Hair follicle dermal papilla cell (primary cell): ENCODE data around the gene UQCC2. TPM values are rescaled to one million over a fixed set of nuclear protein-coding genes. Genes with fewer than 3 reads are reported as not detected.

Experiments used
- small RNA-seq: library from RNA; depleted of rRNA; stranded (forward); fragments of <200 nt; gene quantifications from one replicate; pipeline ENCODE3, GENCODE V24; 2012
- total RNA-seq: library from RNA; depleted of rRNA; stranded (reverse); fragments of >200 nt; gene quantifications from 2 replicates; pipeline ENCODE4 v1.2.3, GENCODE V29; 2012

UQCC2 gene
- total RNA-seq: 11.7 and 13.4 TPM in 2 replicates

DNA sequence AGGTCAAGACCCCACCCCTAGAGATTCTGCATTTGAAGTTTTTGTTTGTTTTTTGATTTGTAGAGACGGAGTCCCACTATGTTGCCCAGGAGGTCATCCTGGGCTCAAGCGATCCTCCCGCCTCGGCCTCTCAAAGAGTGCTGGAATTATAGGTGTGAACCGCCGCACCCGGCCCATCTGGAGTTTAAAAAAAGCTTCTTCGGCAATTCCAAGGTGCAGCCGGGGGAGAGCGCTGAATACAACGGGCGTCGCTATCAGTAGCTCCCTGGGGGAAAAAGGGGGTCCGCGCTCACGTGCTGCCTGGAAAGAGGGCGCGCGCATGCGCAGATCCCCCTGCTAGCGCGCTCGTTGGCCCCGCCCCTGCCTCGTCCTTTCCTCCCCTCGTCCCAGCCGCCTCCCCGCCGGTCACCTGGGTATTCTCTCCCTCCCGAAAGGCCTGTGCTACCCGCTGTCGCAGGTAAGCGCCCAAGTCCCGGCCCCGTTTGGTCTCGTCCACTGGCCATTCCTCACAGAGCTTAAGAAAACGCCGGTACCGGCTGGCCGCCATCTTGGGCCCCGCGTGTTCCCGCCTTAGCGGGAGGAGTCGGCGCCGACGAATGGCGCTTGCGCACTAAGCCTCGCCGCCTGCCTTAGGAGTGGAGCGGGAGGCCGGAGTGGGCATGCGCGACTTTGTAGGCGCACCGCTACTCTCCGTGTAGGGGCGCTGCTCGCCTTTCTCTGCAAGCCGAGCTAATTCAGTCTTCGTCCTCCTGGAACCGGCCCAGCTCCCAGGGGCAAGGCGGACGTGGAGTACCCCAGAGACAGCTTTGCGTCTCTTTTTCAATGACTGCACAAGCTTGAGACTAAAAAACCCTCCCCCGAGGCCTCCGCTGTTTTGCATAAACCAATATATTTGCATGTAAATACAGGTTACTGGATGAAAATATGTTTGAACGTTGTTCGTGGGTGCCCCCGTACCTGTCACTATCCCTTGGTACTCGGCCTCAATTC is at the start of gene UQCC2:
TSS of gene UQCC2 (minus strand) at position 561 of the 990 bp plus-strand sequence. CDS start at position 547, 14 bp downstream.

GRCh38 chr6:33746651-33747100 is 35.2 kb upstream of the UQCC2 start, which contains the start of gene IP6K3:
TSS of gene IP6K3 (minus strand) at chr6:33746905. CDS start at chr6:33735476, 11,429 bp downstream.

Small RNAs within 50 kb of the gene (small RNA-seq; reads per million reads assigned to genes)
- not detected for gene MIR3934

Other genes with a start within 250 kb of the UQCC2 start
- 15.7 and 20.1 TPM in 2 replicates for gene BAK1, start 131.4 kb downstream of the UQCC2 start, total RNA-seq
- 69.3 and 74.9 TPM in 2 replicates for gene ITPR3, start 90.4 kb downstream of the UQCC2 start, total RNA-seq
- 0.12 and 0.32 TPM in 2 replicates for gene IP6K3, start 35.2 kb upstream of the UQCC2 start, total RNA-seq
- 52.9 and 61.5 TPM in 2 replicates for gene LEMD2, start 77.4 kb upstream of the UQCC2 start, total RNA-seq
- not detected in 2 replicates for gene MLN, start 92.3 kb upstream of the UQCC2 start, total RNA-seq